Neural progenitor cell (in vitro differentiated cells): ENCODE measurements around the gene MOB4. TPM values are rescaled to one million over a fixed set of nuclear protein-coding genes. Genes with fewer than 3 reads are reported as not detected.

Source experiments
- DNase-seq: peaks from one replicate; pipeline ENCODE4 v3.0.0-alpha.2; 2016; ENCODE audit warnings: low spot score
- H2AFZ ChIP-seq: fragments of 200-600 bp; sonication (generic); replicated peaks from 2 replicates; pipeline ENCODE4 v1.6.1; 2016; ENCODE audit warnings: antibody characterized with exemption
- H3F3A ChIP-seq: fragments of 200-600 bp; sonication (generic); 2 replicates; pipeline ENCODE4 v1.6.1; 2016; ENCODE audit warnings: antibody characterized with exemption, low read depth
- H3K27ac ChIP-seq: fragments of 200-600 bp; sonication (generic); 2 replicates; pipeline ENCODE4 v1.5.1; 2016; ENCODE audit warnings: mild to moderate bottlenecking
- H3K27me3 ChIP-seq: fragments of 200-600 bp; sonication (generic); 2 replicates; pipeline ENCODE4 v1.6.1; 2016; ENCODE audit warnings: mild to moderate bottlenecking, moderate library complexity
- H3K36me3 ChIP-seq: fragments of 200-600 bp; sonication (generic); 2 replicates; pipeline ENCODE4 v1.5.1; 2016
- H3K4me1 ChIP-seq: fragments of 200-600 bp; sonication (generic); 2 replicates; pipeline ENCODE4 v1.6.1; 2016; ENCODE audit warnings: mixed run types
- H3K4me2 ChIP-seq: fragments of 200-600 bp; sonication (generic); 2 replicates; pipeline ENCODE4 v1.6.1; 2016
- H3K4me3 ChIP-seq: fragments of 200-600 bp; sonication (generic); 2 replicates; pipeline ENCODE4 v1.5.1; 2016
- H3K79me2 ChIP-seq: fragments of 200-600 bp; sonication (generic); 2 replicates; pipeline ENCODE4 v1.6.1; 2016; ENCODE audit warnings: low read depth
- H3K9ac ChIP-seq: fragments of 200-600 bp; sonication (generic); 2 replicates; pipeline ENCODE4 v1.6.1; 2016
- H3K9me3 ChIP-seq: fragments of 200-600 bp; sonication (generic); 2 replicates; pipeline ENCODE4 v1.5.1; 2016; ENCODE audit warnings: low read depth
- H4K20me1 ChIP-seq: fragments of 200-600 bp; sonication (generic); 2 replicates; pipeline ENCODE4 v1.6.1; 2016; ENCODE audit warnings: low read depth
- H3K27ac Mint-ChIP-seq: 3 replicates; pipeline ENCODE4 v1.8.0; 2021; ENCODE audit warnings: mixed read lengths
- H3K27me3 Mint-ChIP-seq: 2 replicates; pipeline ENCODE4 v1.8.0; 2022; ENCODE audit warnings: low read depth, mild to moderate bottlenecking, inconsistent platforms, moderate library complexity, mixed read lengths; ENCODE audit not compliant: insufficient read depth
- H3K36me3 Mint-ChIP-seq: 3 replicates; pipeline ENCODE4 v1.8.0; 2021; ENCODE audit warnings: mixed read lengths
- H3K4me1 Mint-ChIP-seq: 3 replicates; pipeline ENCODE4 v1.8.0; 2021; ENCODE audit warnings: mixed read lengths
- H3K4me3 Mint-ChIP-seq: 3 replicates; pipeline ENCODE4 v1.8.0; 2021; ENCODE audit warnings: mild to moderate bottlenecking, moderate library complexity, mixed read lengths
- H3K9me3 Mint-ChIP-seq: 3 replicates; pipeline ENCODE4 v1.8.0; 2020; ENCODE audit warnings: mixed read lengths
- EZH2 ChIP-seq: fragments of 200-600 bp; sonication (generic); IDR thresholded peaks from 2 replicates; pipeline ENCODE4 v1.6.1; 2017; ENCODE audit warnings: antibody characterized with exemption, mild to moderate bottlenecking, moderate library complexity
- EZH2phosphoT487 ChIP-seq: fragments of 200-600 bp; sonication (generic); IDR thresholded peaks from 2 replicates; pipeline ENCODE4 v1.6.1; 2017; ENCODE audit warnings: antibody characterized with exemption
- total RNA-seq: library from RNA; depleted of rRNA; stranded (reverse); fragments of >200 nt; gene quantifications from 2 replicates; pipeline ENCODE4 v1.2.3, GENCODE V29; 2015; ENCODE audit warnings: low replicate concordance
- TF ChIP-seq, protein P1 (sequence below): fragments of 200-600 bp; sonication (generic); IDR thresholded peaks from 2 replicates; pipeline ENCODE4 v1.5.1; 2017; ENCODE audit warnings: antibody characterized with exemption, mild to moderate bottlenecking

The MOB4 gene
- total RNA-seq, 1 donor from 2014 or later: 76.7 TPM

DNA sequence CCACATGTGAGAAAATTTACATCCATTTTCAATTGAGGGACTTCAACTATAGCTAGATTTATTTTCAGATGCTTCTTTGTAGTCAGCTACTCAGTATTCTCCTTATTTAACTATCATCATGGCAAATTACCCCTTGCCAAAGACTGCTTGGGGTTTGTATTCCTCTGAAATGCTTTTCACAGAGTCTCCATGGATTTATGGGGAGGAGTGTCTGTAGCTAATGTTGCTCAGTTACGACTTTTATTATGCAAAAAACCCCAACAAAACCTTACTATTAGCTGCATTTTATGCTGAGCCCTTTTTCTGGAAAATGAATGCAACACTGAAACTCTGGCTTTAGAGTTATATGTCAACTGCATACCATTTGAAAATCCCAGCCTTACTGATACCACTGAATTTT, 80.9 kb downstream of the MOB4 start:
- Histone ChIP-seq H3F3A (no peaks in the 10 kb centered on the region), H4K20me1 (no peaks in the 10 kb centered on the region), H3K27me3 (no peaks in the 10 kb centered on the region), H3K4me3 (no peak overlapping the region), H3K79me2 (no peaks in the 10 kb centered on the region), H3K27ac (no peak overlapping the region), H3K9me3 (no peaks in the 10 kb centered on the region), H3K4me1 (no peaks in the 10 kb centered on the region), H3K4me2 (no peak overlapping the region), H2AFZ (no peak overlapping the region), H3K36me3 (no peaks in the 10 kb centered on the region), H3K9ac (no peak overlapping the region)
- H3K4me1 Mint-ChIP-seq: peaks cover 15% of the 10 kb centered on the region
- TF ChIP-seq, protein P1, sequence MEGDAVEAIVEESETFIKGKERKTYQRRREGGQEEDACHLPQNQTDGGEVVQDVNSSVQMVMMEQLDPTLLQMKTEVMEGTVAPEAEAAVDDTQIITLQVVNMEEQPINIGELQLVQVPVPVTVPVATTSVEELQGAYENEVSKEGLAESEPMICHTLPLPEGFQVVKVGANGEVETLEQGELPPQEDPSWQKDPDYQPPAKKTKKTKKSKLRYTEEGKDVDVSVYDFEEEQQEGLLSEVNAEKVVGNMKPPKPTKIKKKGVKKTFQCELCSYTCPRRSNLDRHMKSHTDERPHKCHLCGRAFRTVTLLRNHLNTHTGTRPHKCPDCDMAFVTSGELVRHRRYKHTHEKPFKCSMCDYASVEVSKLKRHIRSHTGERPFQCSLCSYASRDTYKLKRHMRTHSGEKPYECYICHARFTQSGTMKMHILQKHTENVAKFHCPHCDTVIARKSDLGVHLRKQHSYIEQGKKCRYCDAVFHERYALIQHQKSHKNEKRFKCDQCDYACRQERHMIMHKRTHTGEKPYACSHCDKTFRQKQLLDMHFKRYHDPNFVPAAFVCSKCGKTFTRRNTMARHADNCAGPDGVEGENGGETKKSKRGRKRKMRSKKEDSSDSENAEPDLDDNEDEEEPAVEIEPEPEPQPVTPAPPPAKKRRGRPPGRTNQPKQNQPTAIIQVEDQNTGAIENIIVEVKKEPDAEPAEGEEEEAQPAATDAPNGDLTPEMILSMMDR: no peak
- TF ChIP-seq EZH2phosphoT487 (no peak), EZH2 (no peak)
- no peak for DNase-seq
- H3K27ac Mint-ChIP-seq: no peak overlapping the region
- H3K27me3 Mint-ChIP-seq: no peaks in the 10 kb centered on the region
- H3K4me3 Mint-ChIP-seq: no peak overlapping the region
- peaks cover 32% of the 10 kb centered on the region for H3K36me3 Mint-ChIP-seq
- H3K9me3 Mint-ChIP-seq: peaks cover 11% of the 10 kb centered on the region

DNA sequence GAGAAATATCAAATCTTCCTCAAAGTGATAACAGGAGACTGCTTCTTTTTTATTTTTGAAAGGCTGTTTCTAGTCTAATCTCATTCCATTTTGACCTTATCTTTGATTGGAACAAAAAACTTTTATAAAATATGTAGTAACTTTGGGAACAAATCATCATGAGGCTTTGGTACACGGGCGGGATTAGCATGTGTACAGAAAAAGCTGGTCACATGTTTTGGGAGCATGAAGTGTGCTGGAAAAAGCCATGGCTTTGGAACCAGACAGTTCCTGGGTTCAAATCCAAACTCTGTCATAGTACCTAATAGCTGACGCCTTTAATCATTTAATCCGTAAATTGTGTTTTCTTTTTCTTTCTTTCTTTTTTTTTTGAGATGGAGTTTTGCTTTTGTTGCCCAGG, 81.3 kb downstream of the MOB4 start:
- H3K4me3 ChIP-seq: no peak overlapping the region

DNA sequence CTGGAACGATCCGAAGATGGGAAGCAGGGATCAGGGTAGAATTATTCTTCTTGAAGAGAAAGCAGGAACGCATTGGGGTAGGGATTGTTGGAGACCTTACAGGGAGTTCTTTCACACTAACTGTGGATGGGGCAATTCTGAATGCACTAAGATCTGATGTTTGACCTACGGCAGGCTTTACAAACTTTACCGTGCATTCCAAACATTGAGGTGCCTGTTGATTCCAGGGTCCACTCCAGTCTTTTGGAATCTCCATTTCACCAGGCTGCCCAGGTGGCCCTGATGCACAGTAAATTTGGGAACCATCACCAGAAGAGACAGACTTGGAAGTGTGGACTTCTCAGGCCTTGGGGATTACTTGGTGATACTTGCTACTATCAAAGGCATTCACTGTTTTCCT, 82.6 kb downstream of the MOB4 start:
- H3K79me2 ChIP-seq: no peaks in the 10 kb centered on the region
- H3K4me2 ChIP-seq: no peak overlapping the region
- H2AFZ ChIP-seq: no peak overlapping the region
- no peak overlapping the region for H3K27ac ChIP-seq
- no peaks in the 10 kb centered on the region for H3F3A ChIP-seq
- H3K4me3 Mint-ChIP-seq: no peak overlapping the region
- no peaks in the 10 kb centered on the region for H3K4me1 ChIP-seq
- H3K27me3 ChIP-seq: no peaks in the 10 kb centered on the region
- peaks cover 30% of the 10 kb centered on the region for H3K36me3 Mint-ChIP-seq
- no peak overlapping the region for H3K4me3 ChIP-seq
- H3K27me3 Mint-ChIP-seq: no peaks in the 10 kb centered on the region
- peaks cover 11% of the 10 kb centered on the region for H3K9me3 Mint-ChIP-seq
- DNase-seq: no peak
- peaks cover 15% of the 10 kb centered on the region for H3K4me1 Mint-ChIP-seq
- H4K20me1 ChIP-seq: no peaks in the 10 kb centered on the region
- no peak overlapping the region for H3K9ac ChIP-seq
- no peaks in the 10 kb centered on the region for H3K9me3 ChIP-seq
- TF ChIP-seq EZH2phosphoT487 (no peak), EZH2 (no peak)
- TF ChIP-seq, protein P1: no peak
- H3K36me3 ChIP-seq: no peaks in the 10 kb centered on the region
- H3K27ac Mint-ChIP-seq: no peak overlapping the region

More for the DNA sequence above, 81.3 kb downstream of the MOB4 start:
- peaks cover 11% of the 10 kb centered on the region for H3K9me3 Mint-ChIP-seq
- no peak overlapping the region for H3K27ac Mint-ChIP-seq
- no peaks in the 10 kb centered on the region for H3K9me3 ChIP-seq
- H3K36me3 ChIP-seq: no peaks in the 10 kb centered on the region
- H3K27me3 ChIP-seq: no peaks in the 10 kb centered on the region
- no peak overlapping the region for H2AFZ ChIP-seq
- no peak overlapping the region for H3K27ac ChIP-seq
- no peaks in the 10 kb centered on the region for H3K79me2 ChIP-seq
- TF ChIP-seq, protein P1: no peak
- TF ChIP-seq EZH2: no peak
- no peak for TF ChIP-seq EZH2phosphoT487
- H3K27me3 Mint-ChIP-seq: no peaks in the 10 kb centered on the region
- H3K4me1 Mint-ChIP-seq: peaks cover 15% of the 10 kb centered on the region
- no peak overlapping the region for H3K4me3 Mint-ChIP-seq
- H3K36me3 Mint-ChIP-seq: peaks cover 32% of the 10 kb centered on the region
- H3F3A ChIP-seq: no peaks in the 10 kb centered on the region
- no peak for DNase-seq
- no peaks in the 10 kb centered on the region for H4K20me1 ChIP-seq
- H3K4me1 ChIP-seq: no peaks in the 10 kb centered on the region
- no peak overlapping the region for H3K4me2 ChIP-seq
- no peak overlapping the region for H3K9ac ChIP-seq
